Neural progenitor cell (in vitro differentiated cells): ENCODE measurements around the gene PDE4A.

Experiments used
- EZH2 ChIP-seq: fragments of 200-600 bp; sonication (generic); IDR thresholded peaks from 2 replicates; pipeline ENCODE4 v1.6.1; 2017; ENCODE audit warnings: antibody characterized with exemption, mild to moderate bottlenecking, moderate library complexity
- EZH2phosphoT487 ChIP-seq: fragments of 200-600 bp; sonication (generic); IDR thresholded peaks from 2 replicates; pipeline ENCODE4 v1.6.1; 2017; ENCODE audit warnings: antibody characterized with exemption
- TF ChIP-seq, protein P1 (sequence below): fragments of 200-600 bp; sonication (generic); IDR thresholded peaks from 2 replicates; pipeline ENCODE4 v1.5.1; 2017; ENCODE audit warnings: antibody characterized with exemption, mild to moderate bottlenecking

DNA sequence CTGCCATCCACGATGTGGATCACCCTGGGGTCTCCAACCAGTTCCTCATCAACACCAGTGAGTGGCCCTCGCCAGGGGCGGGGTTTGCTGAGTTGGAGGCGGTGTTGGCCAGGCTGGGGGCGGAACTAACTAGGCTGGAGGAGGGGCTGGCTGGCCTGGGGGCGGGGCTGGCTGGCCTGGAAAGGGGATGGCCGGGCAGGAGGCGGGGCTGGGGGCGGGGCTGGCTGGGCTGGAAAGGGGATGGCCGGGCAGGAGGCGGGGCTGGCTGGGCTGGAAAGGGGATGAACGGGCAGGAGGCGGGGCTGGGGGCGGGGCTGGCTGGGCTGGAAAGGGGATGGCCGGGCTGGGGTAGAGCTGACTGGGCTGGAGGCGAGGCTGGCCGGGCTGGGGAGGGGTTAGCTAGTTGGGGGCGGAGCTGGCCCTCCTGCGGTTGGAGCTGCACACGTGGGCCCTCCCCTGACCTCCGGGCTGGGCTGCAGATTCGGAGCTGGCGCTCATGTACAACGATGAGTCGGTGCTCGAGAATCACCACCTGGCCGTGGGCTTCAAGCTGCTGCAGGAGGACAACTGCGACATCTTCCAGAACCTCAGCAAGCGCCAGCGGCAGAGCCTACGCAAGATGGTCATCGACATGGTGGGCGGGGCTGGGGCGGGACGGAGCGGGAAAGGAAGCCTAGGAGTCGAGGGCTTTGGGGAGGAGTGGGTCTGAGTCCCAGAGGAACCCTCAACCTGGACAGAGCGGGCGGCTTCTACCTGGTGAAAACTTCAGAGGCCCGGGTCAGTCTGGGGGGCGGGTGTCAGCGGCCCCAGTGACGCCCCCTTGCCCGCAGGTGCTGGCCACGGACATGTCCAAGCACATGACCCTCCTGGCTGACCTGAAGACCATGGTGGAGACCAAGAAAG is 41.0 kb downstream of the PDE4A start:
- TF ChIP-seq, protein P1, sequence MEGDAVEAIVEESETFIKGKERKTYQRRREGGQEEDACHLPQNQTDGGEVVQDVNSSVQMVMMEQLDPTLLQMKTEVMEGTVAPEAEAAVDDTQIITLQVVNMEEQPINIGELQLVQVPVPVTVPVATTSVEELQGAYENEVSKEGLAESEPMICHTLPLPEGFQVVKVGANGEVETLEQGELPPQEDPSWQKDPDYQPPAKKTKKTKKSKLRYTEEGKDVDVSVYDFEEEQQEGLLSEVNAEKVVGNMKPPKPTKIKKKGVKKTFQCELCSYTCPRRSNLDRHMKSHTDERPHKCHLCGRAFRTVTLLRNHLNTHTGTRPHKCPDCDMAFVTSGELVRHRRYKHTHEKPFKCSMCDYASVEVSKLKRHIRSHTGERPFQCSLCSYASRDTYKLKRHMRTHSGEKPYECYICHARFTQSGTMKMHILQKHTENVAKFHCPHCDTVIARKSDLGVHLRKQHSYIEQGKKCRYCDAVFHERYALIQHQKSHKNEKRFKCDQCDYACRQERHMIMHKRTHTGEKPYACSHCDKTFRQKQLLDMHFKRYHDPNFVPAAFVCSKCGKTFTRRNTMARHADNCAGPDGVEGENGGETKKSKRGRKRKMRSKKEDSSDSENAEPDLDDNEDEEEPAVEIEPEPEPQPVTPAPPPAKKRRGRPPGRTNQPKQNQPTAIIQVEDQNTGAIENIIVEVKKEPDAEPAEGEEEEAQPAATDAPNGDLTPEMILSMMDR, result no peak
- TF ChIP-seq EZH2phosphoT487 (no peak), EZH2 (no peak)
